ENCODE measurements around the gene PPP1R9B. TPM values are rescaled to one million over a fixed set of nuclear protein-coding genes. Genes with fewer than 3 reads are reported as not detected.

The PPP1R9B gene
- polyA plus RNA-seq, 4 donors, result 46.7 to 50.4 (median 49.3) TPM

DNA sequence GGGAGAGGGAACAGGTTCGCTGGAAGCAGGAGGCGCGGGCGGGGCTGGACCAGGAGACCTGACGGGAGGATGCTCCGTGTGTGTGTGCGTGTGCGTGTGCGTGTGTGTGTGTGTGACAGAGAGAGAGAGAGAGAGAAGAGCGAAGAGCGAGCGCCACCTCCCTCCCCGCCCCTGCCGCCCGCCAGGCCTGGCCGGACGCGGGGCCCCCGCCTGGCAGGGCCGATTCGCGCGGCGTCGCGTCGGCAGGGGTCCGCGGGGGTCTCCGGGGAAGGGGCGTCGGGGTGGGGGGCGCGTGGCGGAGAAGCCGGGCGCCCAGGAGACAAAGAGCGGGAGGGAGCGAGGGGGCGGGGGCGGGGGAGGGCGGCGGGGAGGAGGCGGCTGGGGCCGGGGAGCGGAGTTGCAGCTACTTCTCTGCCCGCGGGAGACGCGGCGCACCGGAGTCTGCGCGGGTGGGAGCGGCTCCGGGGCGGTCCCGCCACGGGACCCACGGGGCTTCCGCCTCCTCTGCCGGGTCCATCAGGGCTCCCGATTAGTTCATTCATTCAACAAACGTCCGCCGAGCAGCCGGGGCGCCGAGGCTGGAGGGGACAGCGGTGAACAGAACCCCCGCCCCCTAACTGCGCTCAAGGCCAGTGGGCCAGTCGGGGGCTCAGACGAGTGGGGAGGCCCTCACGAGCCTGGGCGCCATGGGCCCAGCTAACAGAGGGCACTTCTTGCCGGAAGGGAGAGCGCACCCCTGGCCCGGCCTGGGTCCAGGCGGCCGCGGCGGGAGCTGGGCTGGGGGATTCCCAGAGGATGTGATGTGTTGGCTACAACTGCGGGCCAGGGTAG is 20.5 kb downstream of the PPP1R9B start, which contains the start of gene SAMD14:
Gene SAMD14 (minus strand): TSS at position 433 of the 831 bp plus-strand sequence. CDS start 5,201 bp downstream, outside the sequence.
- no peak for DNase-seq (ENCODE audit: low read depth in 4 of 4, low spot score in 3 of 4)

DNA sequence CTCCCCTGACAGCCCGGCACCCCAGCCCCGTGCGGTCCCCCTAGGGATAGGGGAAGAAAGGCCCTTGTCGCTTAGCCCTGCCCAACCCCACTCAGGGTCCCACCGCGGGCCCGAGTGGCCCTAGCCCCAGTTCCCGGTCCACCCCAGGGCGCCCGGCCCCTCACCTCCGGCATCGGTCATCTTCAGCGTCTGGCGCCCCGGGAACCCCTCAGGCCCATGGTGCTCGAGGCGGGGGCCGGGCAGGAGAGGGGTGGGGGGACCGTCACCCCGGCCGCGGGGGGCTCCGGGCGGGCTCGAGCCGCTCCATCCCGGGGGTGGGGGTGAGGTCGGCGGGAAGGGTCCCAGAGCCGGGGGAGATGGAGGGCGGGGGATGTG is 21.1 kb downstream of the PPP1R9B start:
- no peak for DNase-seq (ENCODE audit: low read depth in 4 of 4, low spot score in 3 of 4)

DNA sequence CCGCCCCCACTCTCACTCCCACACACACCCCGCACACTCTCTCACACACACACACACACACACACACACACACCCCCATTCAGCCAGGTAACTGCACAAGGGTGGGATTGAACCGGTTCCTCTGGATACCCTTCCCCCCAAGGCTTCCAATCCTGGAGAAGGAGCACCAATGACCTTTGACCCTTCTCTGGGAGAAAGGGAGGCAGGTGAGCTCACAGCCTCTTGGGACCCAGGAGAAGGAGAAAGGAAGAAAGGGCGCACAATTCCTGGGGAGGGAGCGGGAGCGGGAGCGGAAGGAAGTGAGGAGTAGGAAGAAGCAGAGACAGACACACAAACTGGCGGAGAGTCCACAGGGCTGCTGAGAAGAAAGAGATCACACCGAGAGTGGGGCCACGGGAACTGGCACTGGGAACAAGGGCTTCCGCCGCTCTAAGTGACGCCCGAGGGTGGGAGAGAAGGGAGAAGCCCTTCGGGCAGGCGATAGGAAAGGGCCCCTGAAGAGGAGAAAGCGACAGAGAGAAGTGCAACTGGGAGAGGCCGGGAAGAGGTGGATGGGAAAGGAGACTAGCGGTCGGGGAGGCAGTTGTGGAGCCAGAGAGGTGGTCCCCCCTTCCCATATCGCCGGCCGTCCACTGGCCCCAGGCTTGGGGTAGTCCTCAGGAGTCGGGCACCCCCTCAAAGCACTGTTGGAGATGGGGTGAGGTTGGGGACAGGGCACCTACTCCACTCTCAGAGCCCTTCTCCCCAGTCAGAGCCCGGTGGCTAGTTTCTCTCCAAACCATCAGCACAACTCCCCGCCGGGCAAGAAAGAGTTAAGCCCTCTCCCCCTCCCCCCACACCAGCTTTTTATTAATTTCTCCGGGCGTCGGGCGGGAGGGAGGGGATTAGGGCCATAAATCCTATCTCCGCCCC is 21.8 kb downstream of the PPP1R9B start:
- DNase-seq (ENCODE audit: low read depth in 4 of 4, low spot score in 3 of 4), result no peak

DNA sequence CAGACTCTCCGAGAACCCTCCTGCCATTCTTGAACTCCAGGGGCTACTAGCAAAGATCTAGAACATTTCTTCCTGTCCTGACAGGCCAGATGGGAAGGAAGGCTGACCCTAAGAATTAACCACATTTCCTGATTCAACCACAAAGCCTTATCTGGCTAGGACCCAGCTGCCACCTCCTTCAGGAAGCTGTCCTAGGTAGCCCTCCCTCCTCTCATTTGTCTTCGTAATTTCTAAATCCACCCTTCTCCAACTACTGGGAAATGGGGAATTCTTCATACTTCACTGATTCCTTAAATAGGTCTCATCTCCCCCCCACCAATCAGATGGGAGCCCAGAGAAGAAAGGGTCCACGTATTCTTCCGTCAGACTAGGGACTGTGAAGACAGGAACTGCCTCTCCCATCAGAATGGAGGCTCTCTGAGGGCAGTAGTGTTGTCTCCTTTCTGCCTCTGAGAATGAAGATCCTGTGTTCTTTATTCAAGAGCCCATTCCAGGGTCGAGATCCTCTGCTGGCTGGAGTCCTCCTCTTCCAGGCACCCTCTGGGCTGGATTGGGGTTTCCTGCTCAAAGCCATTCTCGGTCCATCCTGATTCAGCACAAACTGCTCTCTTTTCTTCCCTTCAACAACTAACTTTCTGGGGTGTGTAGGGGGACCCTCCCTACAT is 22.6 kb downstream of the PPP1R9B start:
- DNase-seq (ENCODE audit: low read depth in 4 of 4, low spot score in 3 of 4), result no peak

DNA sequence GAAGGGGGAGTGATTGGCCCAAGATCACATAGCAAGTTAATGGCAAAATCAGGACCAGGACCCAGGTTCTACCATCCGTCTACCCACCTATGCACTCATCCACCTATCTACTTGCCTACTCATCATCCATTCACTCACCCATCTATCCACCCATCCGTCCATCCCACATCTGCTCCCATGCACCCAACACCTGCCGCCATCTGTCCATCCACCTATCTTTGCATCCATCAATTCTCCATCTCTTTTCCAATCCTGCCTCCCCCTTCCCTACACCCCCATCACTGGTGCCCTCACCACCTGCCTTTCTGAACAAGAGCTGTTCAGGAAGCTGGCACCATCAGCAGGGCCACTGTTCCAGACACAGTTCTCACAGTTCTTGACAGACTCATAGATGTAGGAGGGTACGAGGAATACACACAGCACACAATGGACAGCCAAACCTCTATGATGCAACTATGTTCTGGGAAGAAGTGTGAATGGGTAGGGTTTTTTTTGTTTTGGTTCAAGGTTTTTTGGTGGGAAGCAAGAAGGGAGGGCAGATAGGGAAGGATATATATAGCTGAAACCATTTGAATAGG is 25.0 kb downstream of the PPP1R9B start:
- no peak for DNase-seq (ENCODE audit: low read depth in 4 of 4, low spot score in 3 of 4)

DNA sequence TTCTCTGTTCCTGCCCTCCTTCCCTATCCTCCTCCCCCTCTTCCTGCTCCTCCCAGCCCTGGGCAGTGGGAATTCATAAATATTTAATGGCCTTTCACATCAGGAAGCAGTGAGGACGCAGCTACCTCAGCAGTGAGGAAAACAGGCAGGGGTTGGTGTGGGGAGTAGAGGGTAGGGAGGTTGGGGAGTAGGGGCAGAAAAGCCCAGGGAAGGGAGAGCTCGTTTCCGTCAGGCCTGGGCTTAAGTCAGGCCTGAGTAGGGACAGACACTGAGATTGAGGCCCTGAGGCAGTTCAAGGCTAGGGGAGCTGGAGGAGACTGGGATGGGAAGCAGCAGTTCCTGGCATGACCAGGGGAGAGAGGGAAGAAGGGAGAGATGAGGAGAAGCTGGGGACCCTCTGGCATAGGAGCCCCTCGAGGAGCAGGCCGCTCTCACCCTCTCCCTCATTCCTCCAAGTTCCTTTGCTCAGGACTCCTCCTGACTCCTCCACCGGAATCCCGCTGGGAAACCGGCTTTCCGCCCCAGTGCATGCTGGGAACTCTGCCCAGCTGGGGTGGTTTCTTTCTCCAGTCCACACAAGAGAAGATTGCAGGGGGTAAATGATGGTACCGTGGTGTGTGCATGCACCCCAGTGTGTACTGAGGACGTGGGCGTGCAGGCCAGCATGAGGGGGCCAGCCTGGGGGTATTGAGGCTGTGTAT is 26.7 kb downstream of the PPP1R9B start:
- no peak for DNase-seq (ENCODE audit: low read depth in 4 of 4, low spot score in 3 of 4)

DNA sequence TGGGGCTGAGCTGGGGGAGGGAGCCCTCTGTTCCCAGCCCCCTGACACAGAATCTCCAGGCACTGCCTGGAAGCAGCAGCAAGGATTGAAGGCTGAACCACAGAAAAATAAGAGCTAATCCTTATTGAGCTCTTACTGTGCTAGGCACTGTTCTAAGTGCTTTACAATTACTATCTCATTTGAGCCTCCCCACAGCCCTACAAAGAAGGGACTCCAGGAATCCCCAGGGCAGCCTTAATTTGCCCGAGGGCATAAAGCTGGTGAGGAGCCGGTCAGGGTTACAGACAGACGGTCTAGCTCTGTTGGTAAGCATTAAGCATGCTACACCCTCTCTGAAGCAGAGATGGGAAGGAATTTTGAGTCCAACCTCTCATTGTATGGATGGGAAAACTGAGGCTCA is 27.5 kb downstream of the PPP1R9B start:
- no peak for DNase-seq (ENCODE audit: low read depth in 4 of 4, low spot score in 3 of 4)

DNA sequence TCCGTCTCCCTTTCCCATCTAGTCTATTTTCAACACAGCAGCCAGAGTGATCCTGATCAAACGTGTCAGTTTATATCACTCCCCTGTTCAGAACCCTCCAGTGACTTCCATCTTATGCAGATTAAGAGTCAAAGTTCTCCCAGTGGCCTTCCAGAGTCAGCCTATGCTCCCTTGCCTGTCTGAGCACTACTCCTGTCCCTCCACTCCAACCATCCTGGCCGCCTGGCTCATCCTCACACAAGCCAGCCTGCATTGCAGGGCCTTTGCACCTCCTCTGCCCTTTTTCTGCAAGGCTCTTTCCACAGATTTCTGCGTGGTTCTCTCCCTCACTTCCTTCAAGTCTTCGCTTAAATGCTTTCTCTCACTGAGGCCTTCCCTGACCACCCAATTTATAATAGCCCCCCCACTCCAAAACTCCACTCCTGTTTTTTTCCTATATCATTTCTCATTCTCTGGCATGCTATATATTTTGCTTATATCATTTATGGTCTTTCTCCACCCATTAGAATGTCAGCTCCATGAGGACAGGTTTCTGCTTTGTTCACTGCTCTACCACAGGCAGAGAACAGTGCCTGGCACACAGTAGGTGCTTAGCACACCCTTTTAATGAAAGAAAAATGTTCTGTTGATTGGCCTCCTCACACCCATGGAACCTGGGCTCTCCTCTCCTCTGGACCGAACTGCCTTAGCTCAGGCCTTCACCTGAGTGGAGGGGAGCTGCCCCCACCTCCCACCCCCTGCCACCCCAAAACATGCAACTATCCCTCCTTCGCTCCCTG is 29.8 kb downstream of the PPP1R9B start:
- DNase-seq (ENCODE audit: low read depth in 4 of 4, low spot score in 3 of 4), result no peak

DNA sequence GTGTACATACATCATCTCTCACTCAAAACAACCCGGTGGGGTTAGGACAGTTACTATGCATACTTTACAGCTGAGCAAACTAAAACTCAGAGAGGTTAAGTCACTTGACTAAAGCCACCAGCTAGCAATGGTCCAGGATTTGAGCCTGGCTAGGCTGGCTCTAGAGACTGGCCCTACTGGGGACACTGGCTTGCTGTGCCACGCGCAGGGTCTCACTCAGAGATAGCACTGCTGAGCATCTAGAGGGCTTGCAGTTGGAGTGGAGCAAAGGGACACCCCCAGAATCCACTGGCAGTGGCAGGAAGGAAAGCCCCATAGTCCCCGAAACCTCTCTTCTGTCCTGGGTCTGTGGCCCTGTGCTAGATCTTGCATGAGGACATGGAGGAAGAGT is 31.7 kb downstream of the PPP1R9B start:
- no peak for DNase-seq (ENCODE audit: low read depth in 4 of 4, low spot score in 3 of 4)

DNA sequence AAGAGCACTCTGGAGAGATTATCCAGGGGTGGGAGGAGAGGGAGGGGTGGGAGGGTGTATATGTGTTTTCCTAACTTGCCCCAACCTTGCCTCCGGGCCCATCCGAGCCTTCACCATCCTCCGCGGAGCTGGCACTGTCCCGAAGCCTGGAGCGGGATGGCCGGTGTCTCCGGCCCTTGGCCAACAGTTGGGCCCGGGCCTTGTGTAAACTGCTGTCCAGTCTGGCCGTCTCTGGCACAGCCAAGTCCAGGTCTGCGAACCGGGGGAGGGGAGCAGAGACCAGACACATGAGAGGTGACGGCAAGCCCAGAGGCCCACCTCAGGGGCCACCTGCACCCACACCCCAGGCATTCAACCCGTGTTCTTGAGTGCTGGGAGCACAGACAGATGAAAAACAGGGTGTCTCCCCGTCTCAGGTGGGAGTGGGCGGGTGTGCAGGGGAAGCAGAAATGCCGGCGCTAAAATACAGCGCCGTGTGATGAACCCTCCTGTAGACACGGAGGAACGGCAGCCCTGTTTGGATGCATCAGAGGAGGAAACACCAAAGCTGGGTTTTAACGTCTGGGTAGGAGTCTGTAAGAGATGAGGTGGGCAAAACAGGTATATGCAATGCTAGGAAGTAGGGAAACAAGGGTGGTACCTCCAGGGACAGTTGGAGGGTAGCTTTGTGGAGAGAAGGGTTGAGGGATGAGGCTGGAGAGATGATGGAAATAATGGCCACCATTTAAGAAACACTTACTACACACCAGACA is 32.2 kb downstream of the PPP1R9B start:
- DNase-seq (ENCODE audit: low read depth in 4 of 4, low spot score in 3 of 4), result no peak

DNA sequence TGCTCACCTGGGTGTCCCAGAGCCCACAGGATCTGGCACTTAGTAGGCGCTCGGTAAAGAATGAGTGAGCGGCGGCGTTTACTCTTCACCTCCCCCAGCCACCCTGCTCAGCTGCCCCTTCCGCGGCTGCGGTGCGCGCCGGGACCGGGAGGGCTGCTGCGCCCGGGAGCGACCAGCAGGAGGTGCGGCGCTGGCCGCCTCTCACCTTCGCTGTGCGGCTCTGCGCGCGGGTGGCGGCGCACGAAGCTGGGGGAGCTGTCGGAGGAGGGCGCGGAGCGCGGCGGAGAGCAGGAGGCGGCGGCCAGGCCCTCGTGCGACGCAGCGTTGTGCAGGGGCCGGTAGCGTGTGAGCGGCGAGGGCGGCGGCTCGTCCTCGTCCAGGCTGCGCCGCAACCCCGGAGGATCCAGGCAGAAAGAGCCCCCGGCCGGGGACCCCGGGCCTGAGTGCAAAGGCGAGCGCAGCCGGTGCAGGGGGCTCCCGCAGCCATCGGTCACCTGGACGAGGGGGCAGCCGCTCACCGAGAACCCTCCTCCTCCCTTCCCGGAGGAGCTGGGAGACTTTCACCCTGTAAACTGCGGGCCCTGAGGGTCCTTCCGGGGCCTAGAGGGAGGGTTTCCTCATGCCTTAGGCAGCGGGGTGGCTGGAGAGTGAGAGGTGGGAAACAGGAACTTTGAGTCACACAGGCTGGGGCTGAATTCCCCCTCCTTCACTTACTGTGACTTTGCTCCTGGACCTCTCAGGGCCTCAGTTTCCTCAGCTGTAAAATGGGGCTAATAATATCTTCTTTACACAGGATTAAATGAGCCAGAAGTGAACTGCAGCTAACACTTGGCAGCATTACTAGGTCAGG is 33.0 kb downstream of the PPP1R9B start:
- DNase-seq (ENCODE audit: low read depth in 4 of 4, low spot score in 3 of 4), result no peak

DNA sequence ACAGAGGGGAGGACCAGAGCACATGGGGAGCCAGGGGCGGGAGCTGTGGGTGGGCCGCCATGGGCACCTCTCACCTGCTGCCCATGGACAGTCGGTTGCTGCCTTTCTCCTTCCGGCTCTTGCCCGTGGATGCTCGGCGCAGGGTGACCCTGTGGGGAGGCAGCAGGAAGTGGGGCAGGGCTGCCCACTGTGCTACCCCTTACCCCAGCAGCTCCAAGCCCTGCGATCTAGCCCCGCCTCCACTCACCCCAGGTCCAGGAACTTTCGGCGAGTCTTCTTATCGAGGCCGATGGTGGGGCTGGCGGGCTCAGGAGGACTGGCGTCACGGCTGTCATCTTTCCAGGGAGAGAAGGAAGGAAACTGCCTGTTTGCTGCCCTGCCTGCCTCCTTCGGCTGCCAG is 34.7 kb downstream of the PPP1R9B start:
- DNase-seq (ENCODE audit: low read depth in 4 of 4, low spot score in 3 of 4), result no peak

DNA sequence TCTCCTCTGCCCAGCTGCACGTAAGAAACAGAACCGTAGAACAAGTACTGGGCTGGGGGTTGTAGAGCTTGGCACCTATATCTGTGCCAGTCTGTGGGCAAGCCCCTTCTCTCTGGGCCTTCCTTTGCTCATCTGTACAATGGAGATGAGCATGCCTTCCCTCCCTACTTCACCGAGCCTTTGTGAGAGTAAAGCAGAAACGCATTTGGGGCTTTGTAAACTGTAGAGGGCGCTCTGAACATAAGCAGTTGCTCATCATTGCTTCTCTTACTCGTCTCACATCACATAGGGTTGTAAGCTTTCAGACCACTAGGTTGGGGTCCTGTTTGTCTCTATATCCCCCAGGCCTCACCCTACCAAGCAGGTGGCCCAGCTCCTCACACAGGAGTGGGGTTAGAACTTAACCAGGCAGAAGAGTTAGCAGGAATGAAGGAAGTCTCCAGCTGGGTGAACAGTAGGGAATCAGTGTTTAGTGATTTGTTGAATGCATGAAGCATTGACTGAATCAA is 35.6 kb downstream of the PPP1R9B start:
- DNase-seq (ENCODE audit: low read depth in 4 of 4, low spot score in 3 of 4), result no peak

DNA sequence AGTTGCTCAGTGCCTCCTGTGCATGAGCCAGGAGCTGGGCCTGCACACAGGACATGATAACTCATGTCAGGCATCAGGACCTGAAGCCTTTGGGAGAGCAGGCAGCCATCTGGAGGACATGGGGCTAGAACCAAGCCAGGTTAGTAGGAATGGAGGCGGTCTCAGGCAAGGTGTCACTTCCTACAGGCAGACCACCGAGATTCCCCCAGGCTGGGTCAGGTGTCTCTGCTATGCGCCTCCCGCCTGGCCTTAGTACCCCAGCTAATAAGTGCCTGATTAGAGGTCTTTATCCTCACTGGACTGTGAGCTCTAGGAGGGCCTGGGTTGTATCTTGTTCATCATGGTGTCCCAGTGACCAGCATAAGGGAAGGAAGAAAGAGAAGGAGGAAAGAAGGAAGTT is 36.1 kb downstream of the PPP1R9B start:
- no peak for DNase-seq (ENCODE audit: low read depth in 4 of 4, low spot score in 3 of 4)

DNA sequence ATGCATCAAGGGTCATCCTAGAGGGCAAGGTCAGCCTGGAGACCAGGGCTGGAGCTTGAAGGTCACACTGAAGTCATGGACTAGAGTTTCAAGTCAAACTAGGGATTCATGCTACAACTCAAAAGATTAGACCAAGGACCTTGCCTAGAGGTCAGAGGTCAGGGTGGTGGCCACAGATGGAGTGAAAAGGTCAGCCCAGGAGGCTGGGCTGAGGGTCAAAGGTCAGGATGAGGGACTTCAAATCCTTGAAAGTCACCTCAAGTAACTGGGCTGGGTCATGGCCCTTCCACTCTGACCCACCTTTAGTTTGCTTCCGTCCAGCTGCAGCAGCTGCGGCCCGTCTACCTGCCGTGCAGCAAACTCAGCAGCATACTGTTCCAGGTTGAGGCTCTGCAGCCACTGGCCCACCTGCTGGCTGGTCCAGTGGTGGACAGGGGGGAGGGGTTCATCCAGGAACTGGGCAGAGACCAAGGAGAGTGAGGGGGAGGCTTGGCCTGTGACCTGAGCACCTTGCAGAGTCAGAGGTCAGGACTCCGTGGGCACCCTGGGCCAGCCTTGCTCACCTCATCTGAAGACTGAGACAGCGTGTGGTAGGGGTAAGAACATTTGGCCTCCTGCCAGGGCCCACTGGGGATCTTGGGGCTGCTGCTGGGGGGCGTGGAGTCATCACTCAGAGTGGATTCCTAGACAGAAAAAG is 36.7 kb downstream of the PPP1R9B start:
- DNase-seq (ENCODE audit: low read depth in 4 of 4, low spot score in 3 of 4), result no peak

DNA sequence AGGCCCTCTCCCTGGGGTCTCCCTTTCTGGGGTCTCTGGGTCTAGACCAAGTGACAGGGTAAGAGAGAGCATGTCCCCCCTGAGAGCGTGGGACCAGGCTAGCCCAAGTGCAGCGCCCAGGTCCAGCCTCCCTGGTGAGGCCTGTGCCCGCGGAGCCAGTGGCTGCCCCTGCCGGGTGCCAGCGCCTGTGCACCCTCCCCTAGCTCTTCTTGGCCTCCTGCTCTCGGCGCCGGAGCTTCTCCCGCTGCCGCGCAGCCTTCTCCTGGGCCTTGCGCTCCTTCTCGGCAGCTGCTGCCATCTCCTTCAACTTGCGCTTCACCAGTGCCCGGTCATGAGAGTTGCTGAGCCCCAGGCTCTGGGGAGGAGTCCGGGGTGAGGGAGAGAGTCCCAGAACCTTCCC is 37.8 kb downstream of the PPP1R9B start:
- no peak for DNase-seq (ENCODE audit: low read depth in 4 of 4, low spot score in 3 of 4)
